Measurements from ENCODE around the gene UGGT1.

DNA sequence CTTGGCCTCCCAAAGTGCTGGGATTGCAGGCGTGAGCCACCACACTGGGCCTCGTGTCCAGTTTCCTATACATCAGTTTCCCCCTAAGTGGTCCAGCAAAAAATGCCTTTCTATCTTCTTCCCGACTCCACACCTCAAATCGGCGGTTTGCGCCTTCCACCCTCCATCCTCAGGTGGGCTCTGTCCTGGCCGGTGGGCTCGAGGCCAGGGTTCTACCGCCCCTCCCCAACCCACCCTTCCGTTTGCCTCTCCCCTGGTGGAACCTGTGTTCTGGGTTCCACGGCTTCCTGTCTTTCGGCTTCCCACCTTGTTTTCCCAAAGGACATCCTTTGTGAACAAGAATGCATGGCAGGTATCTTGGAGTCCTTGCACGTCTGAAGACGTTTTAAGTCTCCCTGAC is 123.3 kb downstream of the UGGT1 start:
- TF ChIP-seq, protein P1, sequence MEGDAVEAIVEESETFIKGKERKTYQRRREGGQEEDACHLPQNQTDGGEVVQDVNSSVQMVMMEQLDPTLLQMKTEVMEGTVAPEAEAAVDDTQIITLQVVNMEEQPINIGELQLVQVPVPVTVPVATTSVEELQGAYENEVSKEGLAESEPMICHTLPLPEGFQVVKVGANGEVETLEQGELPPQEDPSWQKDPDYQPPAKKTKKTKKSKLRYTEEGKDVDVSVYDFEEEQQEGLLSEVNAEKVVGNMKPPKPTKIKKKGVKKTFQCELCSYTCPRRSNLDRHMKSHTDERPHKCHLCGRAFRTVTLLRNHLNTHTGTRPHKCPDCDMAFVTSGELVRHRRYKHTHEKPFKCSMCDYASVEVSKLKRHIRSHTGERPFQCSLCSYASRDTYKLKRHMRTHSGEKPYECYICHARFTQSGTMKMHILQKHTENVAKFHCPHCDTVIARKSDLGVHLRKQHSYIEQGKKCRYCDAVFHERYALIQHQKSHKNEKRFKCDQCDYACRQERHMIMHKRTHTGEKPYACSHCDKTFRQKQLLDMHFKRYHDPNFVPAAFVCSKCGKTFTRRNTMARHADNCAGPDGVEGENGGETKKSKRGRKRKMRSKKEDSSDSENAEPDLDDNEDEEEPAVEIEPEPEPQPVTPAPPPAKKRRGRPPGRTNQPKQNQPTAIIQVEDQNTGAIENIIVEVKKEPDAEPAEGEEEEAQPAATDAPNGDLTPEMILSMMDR (IDR thresholded peaks at IDR 0.05 in 8 of 11, conservative IDR thresholded peaks at IDR 0.05 in 3 of 11), result no peak
- TF ChIP-seq POLR2AphosphoS5 (IDR thresholded peaks at IDR 0.05) (no peak), POLR2A (IDR thresholded peaks at IDR 0.05) (no peak)

All from spleen (tissue), 7 donors.